Body of pancreas (tissue), 4 donors: ENCODE results near the gene DGKG. TPM values are rescaled to one million over a fixed set of nuclear protein-coding genes. Genes with fewer than 3 reads are reported as not detected.

ENCODE experiments used
- ATAC-seq: fragments of 150-250 bp; one replicate; pipeline ENCODE4 v1.9.1; 2016
- DNase-seq, 4 donors: peaks; one replicate each; pipeline ENCODE4 v3.0.0-alpha.2; 2019
- H3K27ac ChIP-seq, 4 donors: fragments of 200-600 bp; sonication (generic); 1 replicate in 3 of 4; 2 replicates in 1 of 4; pipeline versions ENCODE4 v1.5.1 to v1.6.1; 2016 to 2019; ENCODE audit warnings: mild to moderate bottlenecking in 1 of 4, mixed read lengths in 1 of 4, moderate library complexity in 1 of 4
- H3K27me3 ChIP-seq, 2 donors: fragments of 200-600 bp; sonication (generic); one replicate each; pipeline ENCODE4 v1.6.0; 2016; ENCODE audit warnings: mild to moderate bottlenecking in 1 of 2
- H3K36me3 ChIP-seq, 2 donors: fragments of 200-600 bp; sonication (generic); replicated peaks in 1 of 2; 2 replicates each; pipeline ENCODE4 v1.5.1; 2016; ENCODE audit warnings: low read depth in 2 of 2; ENCODE audit not compliant: insufficient read depth in 1 of 2
- H3K4me1 ChIP-seq: fragments of 200-600 bp; sonication (generic); one replicate; pipeline ENCODE4 v1.6.0; 2016
- H3K4me3 ChIP-seq, 2 donors: fragments of 200-600 bp; sonication (generic); 1 replicate in 1 of 2; 2 replicates in 1 of 2; pipeline ENCODE4 v1.5.1; 2016 to 2019
- H3K9me3 ChIP-seq, 3 donors: fragments of 200-600 bp; sonication (generic); 1 replicate in 2 of 3; 2 replicates in 1 of 3; pipeline ENCODE4 v1.5.1; 2016
- CTCF ChIP-seq, 7 experiments: fragments of 450-650 bp in 4 of 7; fragments of 200-600 bp in 3 of 7; sonication (generic) in 3 of 7; IDR thresholded peaks; one replicate each; pipeline ENCODE4 v1.5.1; 2016 to 2019; ENCODE audit warnings: antibody characterized with exemption in 7 of 7
- POLR2A ChIP-seq, 3 donors: fragments of 450-650 bp; IDR thresholded peaks; one replicate each; pipeline ENCODE4 v1.6.1; 2016; ENCODE audit warnings: antibody characterized with exemption in 3 of 3, mild to moderate bottlenecking in 2 of 3
- WGBS, 2 donors: methylation state at CpG; one replicate each; pipeline ENCODE4 v1.1.5; 2017; 5-methylcytosine and 5-hydroxymethylcytosine counted together
- intact Hi-C: fragments of 100-400 bp; cut with DNase I; formaldehyde crosslinking; loops from one replicate; pipeline ENCODE4 v1.15.1; 2023
- total RNA-seq, 2 donors: library from RNA; depleted of rRNA; stranded (reverse); fragments of >200 nt; gene quantifications; one replicate each; pipeline ENCODE4 v1.1.0, GENCODE V29; 2016

Gene DGKG
- total RNA-seq, 2 donors from 2014 or later = 0.78 to 16.2 TPM

GRCh38 chr3:186100398-186100797, 261.6 kb downstream of the DGKG start:
- Histone ChIP-seq H3K4me1 (peaks cover 55% of the 10 kb centered on the region), H3K36me3 (no peaks in the 10 kb centered on the region), H3K4me3 (no peak overlapping the region), H3K9me3 (no peaks in the 10 kb centered on the region), H3K27ac (no peak overlapping the region), H3K27me3 (no peaks in the 10 kb centered on the region)
- TF ChIP-seq POLR2A (IDR thresholded peaks at IDR 0.05) = no peak
- TF ChIP-seq CTCF (IDR thresholded peaks at IDR 0.05) = no peak
- no peak for ATAC-seq
- intact Hi-C loops = no loop called here
- 63 to 83% methylated on average over 3 of the region's 3 CpGs for WGBS, 2 donors
- DNase-seq = no peak

- Histone ChIP-seq H3K36me3 (no peaks in the 10 kb centered on the region), H3K4me3 (no peak overlapping the region), H3K27ac (peak overlapping the region in 3 of 4 donors; percentile 60 to 74 (median 62)), H3K4me1 (peaks cover 50% of the 10 kb centered on the region), H3K9me3 (no peaks in the 10 kb centered on the region), H3K27me3 (no peaks in the 10 kb centered on the region)
- intact Hi-C loops = no loop called here
- TF ChIP-seq POLR2A (IDR thresholded peaks at IDR 0.05) (no peak), CTCF (IDR thresholded peaks at IDR 0.05) (no peak)
- 33 to 44% methylated on average over 5 of the region's 5 CpGs for WGBS, 2 donors
- DNase-seq = peak; percentile 57 to 87 (median 72)
- no peak for ATAC-seq
These were observed 262.9 kb downstream of the DGKG start for GRCh38 chr3:186099178-186099577.

DNA sequence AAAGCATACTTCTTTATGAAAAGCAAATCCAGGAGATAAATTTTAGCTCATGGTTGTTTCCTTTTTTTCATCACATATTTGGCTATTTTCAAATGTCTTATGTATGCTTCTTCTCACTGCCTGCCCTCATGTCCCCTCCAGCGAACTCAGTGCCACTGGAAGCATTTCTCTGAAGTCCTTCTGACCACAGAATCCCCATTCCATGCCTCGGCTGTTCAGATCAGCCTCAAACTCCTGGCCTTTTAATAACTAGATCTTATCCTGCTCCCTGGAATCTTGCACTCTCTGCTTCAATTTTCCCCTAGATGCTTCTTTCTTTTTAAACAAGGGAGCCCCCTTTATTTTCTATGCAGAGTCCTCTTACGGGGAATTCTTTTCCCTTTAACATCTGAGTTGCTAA, 263.3 kb downstream of the DGKG start:
- peaks cover 47% of the 10 kb centered on the region for H3K4me1 ChIP-seq
- intact Hi-C loops = no loop called here
- TF ChIP-seq POLR2A (IDR thresholded peaks at IDR 0.05) (no peak), CTCF (IDR thresholded peaks at IDR 0.05) (no peak)
- ATAC-seq = no peak
- H3K27me3 ChIP-seq = no peaks in the 10 kb centered on the region
- peak overlapping the region in 3 of 4 donors; percentile 62 to 78 (median 74) for H3K27ac ChIP-seq
- no peak overlapping the region for H3K4me3 ChIP-seq
- no peak for DNase-seq
- WGBS, 2 donors = 65 to 75% methylated on average over 3 of the region's 3 CpGs
- H3K36me3 ChIP-seq = no peaks in the 10 kb centered on the region
- H3K9me3 ChIP-seq = no peaks in the 10 kb centered on the region

GRCh38 chr3:186097663-186098451, 264.2 kb downstream of the DGKG start:
- Histone ChIP-seq H3K36me3 (no peaks in the 10 kb centered on the region), H3K4me3 (no peak overlapping the region), H3K4me1 (peaks cover 47% of the 10 kb centered on the region), H3K9me3 (no peaks in the 10 kb centered on the region), H3K27ac (peak overlapping the region; percentile 62 to 78 (median 73)), H3K27me3 (no peaks in the 10 kb centered on the region)
- DNase-seq (peak; percentile 86 to 96 (median 94)), ATAC-seq (peak; percentile 94)
- intact Hi-C loops = no loop called here
- TF ChIP-seq POLR2A (IDR thresholded peaks at IDR 0.05) (peak in 2 of 3 donors; percentile 49 to 51), CTCF (IDR thresholded peaks at IDR 0.05) (no peak)
- 0 to 1% methylated on average over 15 to 16 of the region's 16 CpGs for WGBS, 2 donors

- Histone ChIP-seq H3K9me3 (no peaks in the 10 kb centered on the region), H3K27me3 (no peaks in the 10 kb centered on the region), H3K4me3 (no peak overlapping the region), H3K36me3 (no peaks in the 10 kb centered on the region), H3K27ac (peak overlapping the region; percentile 51 to 78 (median 58)), H3K4me1 (peaks cover 44% of the 10 kb centered on the region)
- 26 to 29% methylated on average over 4 of the region's 4 CpGs for WGBS, 2 donors
- ATAC-seq (no peak), DNase-seq (no peak)
- intact Hi-C loops = no loop called here
- no peak for TF ChIP-seq CTCF (IDR thresholded peaks at IDR 0.05)
- no peak for TF ChIP-seq POLR2A (IDR thresholded peaks at IDR 0.05)
These were observed 264.7 kb downstream of the DGKG start for GRCh38 chr3:186097317-186097662.
